Body of pancreas (tissue), 4 donors: Measurements from ENCODE around the gene ALAS2.
"Not testable (repeated sequence)": the region's sequence is repeated elsewhere in the genome, so short reads cannot be mapped to it uniquely, and the experiment has no call there.

Source experiments
- POLR2A ChIP-seq, 3 donors: fragments of 450-650 bp; IDR thresholded peaks; one replicate each; pipeline ENCODE4 v1.6.1; 2016; ENCODE audit warnings: antibody characterized with exemption in 3 of 3, mild to moderate bottlenecking in 2 of 3
- TF ChIP-seq, protein P1 (sequence below), 7 experiments: fragments of 450-650 bp in 4 of 7; fragments of 200-600 bp in 3 of 7; sonication (generic) in 3 of 7; IDR thresholded peaks; one replicate each; pipeline ENCODE4 v1.5.1; 2016 to 2019; ENCODE audit warnings: antibody characterized with exemption in 7 of 7

DNA sequence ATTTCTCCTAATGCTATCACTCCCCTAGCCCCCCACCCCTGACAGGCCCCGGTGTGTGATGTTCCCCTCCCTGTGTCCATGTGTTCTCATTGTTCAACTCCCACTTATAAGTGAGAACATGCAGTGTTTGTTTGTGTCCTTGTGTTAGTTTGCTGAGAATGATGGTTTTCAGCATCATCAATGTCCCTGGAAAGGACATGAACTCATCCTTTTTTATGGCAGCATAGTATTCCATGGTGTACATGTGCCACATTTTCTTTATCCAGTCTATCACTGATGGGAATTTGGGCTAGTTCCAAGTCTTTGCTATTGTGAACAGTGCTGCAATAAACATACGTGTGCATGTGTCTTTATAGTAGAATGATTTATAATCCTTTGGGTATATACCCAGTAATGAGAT is 36.4 kb upstream of the ALAS2 start:
- TF ChIP-seq, protein P1, sequence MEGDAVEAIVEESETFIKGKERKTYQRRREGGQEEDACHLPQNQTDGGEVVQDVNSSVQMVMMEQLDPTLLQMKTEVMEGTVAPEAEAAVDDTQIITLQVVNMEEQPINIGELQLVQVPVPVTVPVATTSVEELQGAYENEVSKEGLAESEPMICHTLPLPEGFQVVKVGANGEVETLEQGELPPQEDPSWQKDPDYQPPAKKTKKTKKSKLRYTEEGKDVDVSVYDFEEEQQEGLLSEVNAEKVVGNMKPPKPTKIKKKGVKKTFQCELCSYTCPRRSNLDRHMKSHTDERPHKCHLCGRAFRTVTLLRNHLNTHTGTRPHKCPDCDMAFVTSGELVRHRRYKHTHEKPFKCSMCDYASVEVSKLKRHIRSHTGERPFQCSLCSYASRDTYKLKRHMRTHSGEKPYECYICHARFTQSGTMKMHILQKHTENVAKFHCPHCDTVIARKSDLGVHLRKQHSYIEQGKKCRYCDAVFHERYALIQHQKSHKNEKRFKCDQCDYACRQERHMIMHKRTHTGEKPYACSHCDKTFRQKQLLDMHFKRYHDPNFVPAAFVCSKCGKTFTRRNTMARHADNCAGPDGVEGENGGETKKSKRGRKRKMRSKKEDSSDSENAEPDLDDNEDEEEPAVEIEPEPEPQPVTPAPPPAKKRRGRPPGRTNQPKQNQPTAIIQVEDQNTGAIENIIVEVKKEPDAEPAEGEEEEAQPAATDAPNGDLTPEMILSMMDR (IDR thresholded peaks at IDR 0.05), result not testable (repeated sequence)
- not testable (repeated sequence) for TF ChIP-seq POLR2A (IDR thresholded peaks at IDR 0.05)
